ENCODE measurements around the gene GZMB. TPM values are rescaled to one million over a fixed set of nuclear protein-coding genes. Genes with fewer than 3 reads are reported as not detected.

The GZMB gene
- total RNA-seq (2021) (not detected in 2 replicates), Bru-seq, nascent RNA (not detected), BruChase-seq, experiment 1, labeled RNA remaining after a 2-hour chase (not detected), BruChase-seq, experiment 2, labeled RNA remaining after a 6-hour chase (not detected)
- long read RNA-seq = 0 reads

GRCh38 chr14:24634158-24634557 lies at the start of gene GZMB:
GZMB (minus strand) TSS chr14:24634190; CDS start chr14:24634160, 30 bp downstream.
- POLR2A ChIA-PET (ENCODE audit: low non-redundant PET) = no interaction called here
- Histone ChIP-seq H3K27me3 (replicated peaks; ENCODE audit: insufficient read depth, low read depth, low read length, poor library complexity) (peaks cover 13% of the 10 kb centered on the region), H3K36me3 (ENCODE audit: insufficient read depth, low read length, poor library complexity, severe bottlenecking) (no peaks in the 10 kb centered on the region), H3K9me3 (ENCODE audit: low read depth, low read length, poor library complexity, severe bottlenecking) (no peaks in the 10 kb centered on the region), H3K27ac (ENCODE audit: low read depth, low read length, poor library complexity, severe bottlenecking) (no peak within 1 kb of the TSS), H3K4me1 (ENCODE audit: insufficient read depth, low read length, poor library complexity, severe bottlenecking) (no peaks in the 10 kb centered on the region), H3K4me3 (ENCODE audit: low read depth, low read length, poor library complexity, severe bottlenecking) (no peak within 1 kb of the TSS)
- intact Hi-C loops (cut with micrococcal nuclease; ENCODE audit: unreplicated experiment) = no loop called here
- CTCF ChIA-PET = no interaction called here
- no peak for DNase-seq (ENCODE audit: low spot score)
- TF ChIP-seq EZH2 (IDR thresholded peaks at IDR 0.05; ENCODE audit: borderline replicate concordance, low read depth, low read length, poor library complexity, severe bottlenecking) = no peak
- TF ChIP-seq, protein P1, sequence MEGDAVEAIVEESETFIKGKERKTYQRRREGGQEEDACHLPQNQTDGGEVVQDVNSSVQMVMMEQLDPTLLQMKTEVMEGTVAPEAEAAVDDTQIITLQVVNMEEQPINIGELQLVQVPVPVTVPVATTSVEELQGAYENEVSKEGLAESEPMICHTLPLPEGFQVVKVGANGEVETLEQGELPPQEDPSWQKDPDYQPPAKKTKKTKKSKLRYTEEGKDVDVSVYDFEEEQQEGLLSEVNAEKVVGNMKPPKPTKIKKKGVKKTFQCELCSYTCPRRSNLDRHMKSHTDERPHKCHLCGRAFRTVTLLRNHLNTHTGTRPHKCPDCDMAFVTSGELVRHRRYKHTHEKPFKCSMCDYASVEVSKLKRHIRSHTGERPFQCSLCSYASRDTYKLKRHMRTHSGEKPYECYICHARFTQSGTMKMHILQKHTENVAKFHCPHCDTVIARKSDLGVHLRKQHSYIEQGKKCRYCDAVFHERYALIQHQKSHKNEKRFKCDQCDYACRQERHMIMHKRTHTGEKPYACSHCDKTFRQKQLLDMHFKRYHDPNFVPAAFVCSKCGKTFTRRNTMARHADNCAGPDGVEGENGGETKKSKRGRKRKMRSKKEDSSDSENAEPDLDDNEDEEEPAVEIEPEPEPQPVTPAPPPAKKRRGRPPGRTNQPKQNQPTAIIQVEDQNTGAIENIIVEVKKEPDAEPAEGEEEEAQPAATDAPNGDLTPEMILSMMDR (conservative IDR thresholded peaks at IDR 0.05; ENCODE audit: low read depth, low read length) = no peak
- no TSS peak for BruUV-seq (replicated peaks)

DNA sequence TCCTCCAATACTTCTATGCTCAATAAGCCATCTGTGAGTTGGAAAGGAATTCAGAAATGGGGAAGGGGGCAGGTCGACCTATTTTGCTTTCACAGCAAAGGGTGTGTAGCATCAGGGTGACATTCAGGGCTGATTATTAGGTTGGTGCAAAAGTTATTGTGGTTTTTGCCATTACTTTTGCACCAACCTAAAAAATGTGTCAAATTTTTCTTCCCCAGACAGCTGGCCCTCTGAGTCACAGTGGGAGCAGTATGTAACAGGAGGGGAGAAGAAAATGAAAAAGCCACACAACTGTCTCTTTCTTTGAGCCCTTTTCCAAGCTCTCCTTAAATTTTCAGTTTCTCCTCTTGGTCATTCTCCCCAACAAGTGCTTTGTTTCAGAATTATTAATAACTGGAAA lies 47.1 kb upstream of the GZMB start:
- no peak overlapping the region for H3K27ac ChIP-seq (ENCODE audit: low read depth, low read length, poor library complexity, severe bottlenecking)
- H3K36me3 ChIP-seq (ENCODE audit: insufficient read depth, low read length, poor library complexity, severe bottlenecking) = no peaks in the 10 kb centered on the region
- no peak for DNase-seq (ENCODE audit: low spot score)
- CTCF ChIA-PET = no interaction called here
- POLR2A ChIA-PET (ENCODE audit: low non-redundant PET) = no interaction called here
- H3K9me3 ChIP-seq (ENCODE audit: low read depth, low read length, poor library complexity, severe bottlenecking) = no peaks in the 10 kb centered on the region
- no TSS peak for BruUV-seq (replicated peaks)
- peaks cover 26% of the 10 kb centered on the region for H3K27me3 ChIP-seq (replicated peaks; ENCODE audit: insufficient read depth, low read depth, low read length, poor library complexity)
- no peak overlapping the region for H3K4me3 ChIP-seq (ENCODE audit: low read depth, low read length, poor library complexity, severe bottlenecking)
- intact Hi-C loops (cut with micrococcal nuclease; ENCODE audit: unreplicated experiment) = no loop called here
- no peaks in the 10 kb centered on the region for H3K4me1 ChIP-seq (ENCODE audit: insufficient read depth, low read length, poor library complexity, severe bottlenecking)
- TF ChIP-seq, protein P1 (conservative IDR thresholded peaks at IDR 0.05; ENCODE audit: low read depth, low read length) = no peak
- no peak for TF ChIP-seq EZH2 (IDR thresholded peaks at IDR 0.05; ENCODE audit: borderline replicate concordance, low read depth, low read length, poor library complexity, severe bottlenecking)

DNA sequence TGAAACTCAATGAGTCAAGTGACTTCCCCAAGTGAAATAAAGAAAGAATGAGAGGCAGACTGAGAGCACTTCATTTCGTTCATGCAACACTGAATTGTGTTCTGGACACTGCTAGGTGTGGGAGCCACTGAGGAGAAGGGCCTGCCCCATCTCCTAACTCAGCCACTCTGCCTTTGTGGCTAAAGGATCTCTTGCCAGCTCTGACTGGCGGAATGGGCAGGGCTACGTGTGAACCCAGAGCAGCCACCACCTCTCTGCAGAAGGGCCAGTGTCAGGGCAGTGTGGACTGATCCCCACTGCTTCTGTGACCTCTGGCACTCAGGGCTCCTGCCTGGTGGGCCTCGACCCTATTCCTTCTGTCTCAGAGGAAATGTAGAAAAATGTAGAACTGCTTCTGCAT lies 46.5 kb upstream of the GZMB start:
- Histone ChIP-seq H3K9me3 (ENCODE audit: low read depth, low read length, poor library complexity, severe bottlenecking) (no peaks in the 10 kb centered on the region), H3K27me3 (replicated peaks; ENCODE audit: insufficient read depth, low read depth, low read length, poor library complexity) (peaks cover 26% of the 10 kb centered on the region), H3K4me1 (ENCODE audit: insufficient read depth, low read length, poor library complexity, severe bottlenecking) (no peaks in the 10 kb centered on the region), H3K36me3 (ENCODE audit: insufficient read depth, low read length, poor library complexity, severe bottlenecking) (no peaks in the 10 kb centered on the region), H3K27ac (ENCODE audit: low read depth, low read length, poor library complexity, severe bottlenecking) (no peak overlapping the region), H3K4me3 (ENCODE audit: low read depth, low read length, poor library complexity, severe bottlenecking) (no peak overlapping the region)
- ChIA-PET CTCF (no interaction called here), POLR2A (ENCODE audit: low non-redundant PET) (no interaction called here)
- no peak for DNase-seq (ENCODE audit: low spot score)
- no TSS peak for BruUV-seq (replicated peaks)
- intact Hi-C loops (cut with micrococcal nuclease; ENCODE audit: unreplicated experiment) = no loop called here
- TF ChIP-seq EZH2 (IDR thresholded peaks at IDR 0.05; ENCODE audit: borderline replicate concordance, low read depth, low read length, poor library complexity, severe bottlenecking) = no peak
- TF ChIP-seq, protein P1 (conservative IDR thresholded peaks at IDR 0.05; ENCODE audit: low read depth, low read length) = no peak
